ENCODE measurements around the gene KRTAP22-2.

GRCh38 chr21:30582870-30583269 lies 7.3 kb downstream of the KRTAP22-2 start:
- TF ChIP-seq CTCF (IDR thresholded peaks at IDR 0.05) (no peak), POLR2AphosphoS5 (IDR thresholded peaks at IDR 0.05) (no peak), EP300 (IDR thresholded peaks at IDR 0.05) (no peak)
